K562 (cell line): ENCODE results near the gene ECE2. TPM values are rescaled to one million over a fixed set of nuclear protein-coding genes. Genes with fewer than 3 reads are reported as not detected.
A peak's percentile ranks its signal among the peaks of the same experiment; 100 is the strongest.

Experiments
- ARHGAP35 ChIP-seq: fragments of 450-650 bp; IDR thresholded peaks from 2 replicates; pipeline ENCODE4 v1.6.1; 2018; ENCODE audit not compliant: partially characterized antibody
- FIP1L1 ChIP-seq: fragments of 200-400 bp; formaldehyde crosslinking; IDR thresholded peaks from 2 replicates; pipeline ENCODE4 v1.6.1; 2018; ENCODE audit warnings: mild to moderate bottlenecking, low read depth, low read length; ENCODE audit not compliant: poor library complexity, severe bottlenecking
- GABPA ChIP-seq: fragments of 200-800 bp; sonication (Bioruptor generic); conservative IDR thresholded peaks from 2 replicates; pipeline ENCODE4 v1.6.1; 2016; ENCODE audit warnings: low read depth, missing genetic modification characterization, missing compliant biosample characterization
- GABPB1 ChIP-seq: sonication (generic); formaldehyde crosslinking; IDR thresholded peaks from 2 replicates; pipeline ENCODE4 v1.8.0; 2022; ENCODE audit warnings: mild to moderate bottlenecking, missing genetic modification reagents
- GATAD2A ChIP-seq: fragments of 450-650 bp; IDR thresholded peaks from 2 replicates; pipeline ENCODE4 v1.6.1; 2017
- GTF2F1 ChIP-seq: IDR thresholded peaks from 2 replicates; pipeline ENCODE4 v1.6.1; 2011; ENCODE audit warnings: low read depth, low read length, improper control_type of control experiment
- LEF1 ChIP-seq: fragments of 450-650 bp; IDR thresholded peaks from 2 replicates; pipeline ENCODE4 v1.6.1; 2016; ENCODE audit warnings: mild to moderate bottlenecking
- MITF ChIP-seq: IDR thresholded peaks from 2 replicates; pipeline ENCODE4 v1.6.1; 2014; ENCODE audit warnings: antibody characterized with exemption
- NEUROD1 ChIP-seq: fragments of 150-350 bp; IDR thresholded peaks from 2 replicates; pipeline ENCODE4 v1.6.1; 2014; ENCODE audit warnings: borderline replicate concordance, low read length, low read depth; ENCODE audit not compliant: partially characterized antibody
- PRDM10 ChIP-seq: fragments of 450-650 bp; IDR thresholded peaks from 2 replicates; pipeline ENCODE4 v1.6.1; 2018; ENCODE audit not compliant: partially characterized antibody
- SMARCA4 ChIP-seq: fragments of 450-650 bp; IDR thresholded peaks from 2 replicates; pipeline ENCODE4 v1.6.1; 2016
- ZBTB7A ChIP-seq: IDR thresholded peaks from 2 replicates; pipeline ENCODE4 v1.6.1; 2011; ENCODE audit warnings: low read depth, mild to moderate bottlenecking, low read length, moderate library complexity, borderline replicate concordance; ENCODE audit not compliant: control insufficient read depth
- ZNF280B ChIP-seq: fragments of 250-450 bp; sonication (Bioruptor Pico); IDR thresholded peaks from 2 replicates; pipeline ENCODE4 v1.5.1; 2021; ENCODE audit warnings: mild to moderate bottlenecking
- ZNF551 ChIP-seq: fragments of 250-450 bp; sonication (Bioruptor Pico); IDR thresholded peaks from 2 replicates; pipeline ENCODE4 v1.5.0; 2021; ENCODE audit warnings: mild to moderate bottlenecking, moderate library complexity
- polyA plus RNA-seq, 8 experiments: library from polyadenylated mRNA; depleted of rRNA in 4 of 8; stranded (reverse) in 5 of 8; unstranded in 3 of 8; fragments of >200 nt; fragmentation: Nextera tagmentation in 2 of 8; fragmentation: Illumina TruSeq in 1 of 8; extraction: Ambion mirVana in 2 of 8; extraction: Trizol in 1 of 8; gene quantifications; 2 replicates each; pipeline versions ENCODE4 v1.2.1 to v1.2.3, GENCODE V29; 2011 to 2014; ENCODE audit warnings: inconsistent platforms in 1 of 8, missing spikeins in 1 of 8
- total RNA-seq, 7 experiments: library from RNA; depleted of rRNA in 6 of 7; stranded (reverse); fragments of >200 nt in 6 of 7; fragmentation: Illumina TruSeq in 2 of 7; extraction: Trizol in 2 of 7; gene quantifications; 2 replicates each; pipeline versions ENCODE4 v1.2.1 to v1.2.3, GENCODE V29; 2011 to 2021; ENCODE audit warnings: low replicate concordance in 1 of 7
- TF ChIP-seq, protein P1 (sequence below): fragments of 450-650 bp; IDR thresholded peaks from 2 replicates; pipeline ENCODE4 v1.7.0; 2016; ENCODE audit warnings: borderline replicate concordance
- TF ChIP-seq, protein P2 (sequence below), 2 experiments: fragments of 250-450 bp in 1 of 2; fragments of 450-650 bp in 1 of 2; sonication (Bioruptor Pico) in 1 of 2; IDR thresholded peaks; 2 replicates each; pipeline versions ENCODE4 v1.6.1 to v1.8.0; 2016 to 2021; ENCODE audit warnings: mild to moderate bottlenecking in 2 of 2, moderate library complexity in 2 of 2, missing compliant biosample characterization in 1 of 2, missing genetic modification characterization in 1 of 2
- TF ChIP-seq, protein P3 (sequence below): sonication (generic); formaldehyde crosslinking; IDR thresholded peaks from 2 replicates; pipeline ENCODE4 v1.8.0; 2022; ENCODE audit warnings: mild to moderate bottlenecking, missing genetic modification reagents

ECE2 gene
- total and polyA plus RNA-seq, 9 of the 15 experiments (the other 6 are each of a cell fraction or from before 2014, with no cell fraction given): not detected

- TF ChIP-seq, protein P1, sequence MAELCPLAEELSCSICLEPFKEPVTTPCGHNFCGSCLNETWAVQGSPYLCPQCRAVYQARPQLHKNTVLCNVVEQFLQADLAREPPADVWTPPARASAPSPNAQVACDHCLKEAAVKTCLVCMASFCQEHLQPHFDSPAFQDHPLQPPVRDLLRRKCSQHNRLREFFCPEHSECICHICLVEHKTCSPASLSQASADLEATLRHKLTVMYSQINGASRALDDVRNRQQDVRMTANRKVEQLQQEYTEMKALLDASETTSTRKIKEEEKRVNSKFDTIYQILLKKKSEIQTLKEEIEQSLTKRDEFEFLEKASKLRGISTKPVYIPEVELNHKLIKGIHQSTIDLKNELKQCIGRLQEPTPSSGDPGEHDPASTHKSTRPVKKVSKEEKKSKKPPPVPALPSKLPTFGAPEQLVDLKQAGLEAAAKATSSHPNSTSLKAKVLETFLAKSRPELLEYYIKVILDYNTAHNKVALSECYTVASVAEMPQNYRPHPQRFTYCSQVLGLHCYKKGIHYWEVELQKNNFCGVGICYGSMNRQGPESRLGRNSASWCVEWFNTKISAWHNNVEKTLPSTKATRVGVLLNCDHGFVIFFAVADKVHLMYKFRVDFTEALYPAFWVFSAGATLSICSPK: no peak
- peak; percentile 61 for TF ChIP-seq NEUROD1
- TF ChIP-seq GABPA (tag): peak; percentile 93
- TF ChIP-seq ZNF551 (CRISPR knock-in tag): no peak
- TF ChIP-seq MITF: peak; percentile 20; the same call in 1 of the 2 replicates
- no peak for TF ChIP-seq GATAD2A
- peak; percentile 70; the same call in 1 of the 2 replicates for TF ChIP-seq GABPB1 (CRISPR knock-in tag)
- TF ChIP-seq, protein P2, sequence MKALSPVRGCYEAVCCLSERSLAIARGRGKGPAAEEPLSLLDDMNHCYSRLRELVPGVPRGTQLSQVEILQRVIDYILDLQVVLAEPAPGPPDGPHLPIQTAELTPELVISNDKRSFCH (CRISPR knock-in tag; IDR thresholded peaks at IDR 0.05): 0 out of 2 replicates have a peak, but pooled peaks have one; percentile 32
- TF ChIP-seq, protein P2 (tag; IDR thresholded peaks at IDR 0.05): no peak
- TF ChIP-seq ZBTB7A: 0 out of 2 replicates have a peak, but pooled peaks have one; percentile 32
- TF ChIP-seq PRDM10: peak; percentile 39
- TF ChIP-seq SMARCA4: no peak
- TF ChIP-seq LEF1: 0 out of 2 replicates have a peak, but pooled peaks have one; percentile 16
- no peak for TF ChIP-seq ARHGAP35
- no peak for TF ChIP-seq GTF2F1
- no peak for TF ChIP-seq ZNF280B (CRISPR knock-in tag)
- peak; percentile 39 for TF ChIP-seq FIP1L1
- TF ChIP-seq, protein P3, sequence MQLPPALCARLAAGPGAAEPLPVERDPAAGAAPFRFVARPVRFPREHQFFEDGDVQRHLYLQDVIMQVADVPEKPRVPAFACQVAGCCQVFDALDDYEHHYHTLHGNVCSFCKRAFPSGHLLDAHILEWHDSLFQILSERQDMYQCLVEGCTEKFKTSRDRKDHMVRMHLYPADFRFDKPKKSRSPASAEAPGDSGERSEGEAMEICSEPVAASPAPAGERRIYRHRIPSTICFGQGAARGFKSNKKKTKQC (CRISPR knock-in tag): 0 out of 2 replicates have a peak, but pooled peaks have one; percentile 6
Measured at GRCh38 chr3:184249412-184250166, 26.2 kb upstream of the ECE2 start, which contains the start of gene EEF1AKMT4 (continued).
